A673 (cell line): Measurements from ENCODE around the gene PCSK6. TPM values are rescaled to one million over a fixed set of nuclear protein-coding genes. Genes with fewer than 3 reads are reported as not detected.

ENCODE experiments used
- BruUV-seq: library from RNA; stranded (reverse); fragments of 400-500 nt; replicated peaks from 2 replicates; lab custom pipeline; 2021; lab: Mats Ljungman, UMichigan
- CTCF ChIA-PET: fragments of 300-600 bp; sonication (Branson Sonifier 250); formaldehyde crosslinking; loops from one replicate; lab custom pipeline; 2022; ENCODE audit warnings: antibody characterized with exemption; lab: Charles Lee
- POLR2A ChIA-PET: fragments of 300-600 bp; sonication (Branson Sonifier 250); formaldehyde crosslinking; loops from one replicate; lab custom pipeline; 2022; ENCODE audit warnings: antibody characterized with exemption; ENCODE audit not compliant: low non-redundant PET; lab: Charles Lee
- DNase-seq: peaks from one replicate; pipeline ENCODE4 v3.0.0-alpha.2; 2015; ENCODE audit warnings: low spot score
- H3K27ac ChIP-seq: fragments of 200-600 bp; sonication (generic); 2 replicates; pipeline ENCODE4 v1.5.1; 2016; ENCODE audit warnings: mixed run types, low read depth, mild to moderate bottlenecking, mixed read lengths, antibody characterized with exemption, low read length; ENCODE audit not compliant: poor library complexity, severe bottlenecking
- H3K27me3 ChIP-seq: fragments of 200-600 bp; sonication (generic); replicated peaks from 2 replicates; pipeline ENCODE4 v1.6.1; 2017; ENCODE audit warnings: mixed run types, low read depth, mild to moderate bottlenecking, mixed read lengths, antibody characterized with exemption, low read length; ENCODE audit not compliant: insufficient read depth, poor library complexity
- H3K36me3 ChIP-seq: fragments of 200-600 bp; sonication (generic); 2 replicates; pipeline ENCODE4 v1.6.1; 2016; ENCODE audit warnings: mixed run types, mild to moderate bottlenecking, mixed read lengths, antibody characterized with exemption, low read length; ENCODE audit not compliant: insufficient read depth, poor library complexity, severe bottlenecking
- H3K4me1 ChIP-seq: fragments of 200-600 bp; sonication (generic); 2 replicates; pipeline ENCODE4 v1.6.1; 2017; ENCODE audit warnings: mixed run types, mild to moderate bottlenecking, mixed read lengths, antibody characterized with exemption, low read length; ENCODE audit not compliant: insufficient read depth, poor library complexity, severe bottlenecking
- H3K4me3 ChIP-seq: fragments of 200-600 bp; sonication (generic); 2 replicates; pipeline ENCODE4 v1.5.1; 2016; ENCODE audit warnings: low read depth, mixed run types, mild to moderate bottlenecking, mixed read lengths, low read length; ENCODE audit not compliant: poor library complexity, severe bottlenecking
- H3K9me3 ChIP-seq: fragments of 200-600 bp; sonication (generic); 2 replicates; pipeline ENCODE4 v1.6.1; 2016; ENCODE audit warnings: mixed run types, low read depth, mild to moderate bottlenecking, mixed read lengths, antibody characterized with exemption, low read length; ENCODE audit not compliant: poor library complexity, severe bottlenecking
- CTCF ChIP-seq: fragments of 300-800, 200-600 bp; sonication (generic); conservative IDR thresholded peaks from 2 replicates; pipeline ENCODE4 v1.5.1; 2017; ENCODE audit warnings: low read depth, mild to moderate bottlenecking, antibody characterized with exemption, low read length, moderate library complexity, mixed read lengths
- EZH2 ChIP-seq: fragments of 200-600 bp; sonication (generic); IDR thresholded peaks from 2 replicates; pipeline ENCODE4 v1.6.1; 2017; ENCODE audit warnings: borderline replicate concordance, low read depth, mild to moderate bottlenecking, mixed read lengths, antibody characterized with exemption, low read length; ENCODE audit not compliant: poor library complexity, severe bottlenecking
- intact Hi-C: fragments of 100-400 bp; cut with micrococcal nuclease; formaldehyde crosslinking; loops from one replicate; pipeline ENCODE4 v1.10.0; 2022; ENCODE audit not compliant: unreplicated experiment
- total RNA-seq: library from RNA; stranded (reverse); gene quantifications from 2 replicates; pipeline ENCODE4 v1.2.3, GENCODE V29; 2021

Gene PCSK6
- total RNA-seq, 1 experiment from 2014 or later: 2.6 TPM

- CTCF ChIA-PET: no interaction called here
- intact Hi-C loops: no loop called here
- no peak overlapping the region for H3K27ac ChIP-seq
Measured at GRCh38 chr15:101454365-101454764, 35.1 kb downstream of the PCSK6 start.

DNA sequence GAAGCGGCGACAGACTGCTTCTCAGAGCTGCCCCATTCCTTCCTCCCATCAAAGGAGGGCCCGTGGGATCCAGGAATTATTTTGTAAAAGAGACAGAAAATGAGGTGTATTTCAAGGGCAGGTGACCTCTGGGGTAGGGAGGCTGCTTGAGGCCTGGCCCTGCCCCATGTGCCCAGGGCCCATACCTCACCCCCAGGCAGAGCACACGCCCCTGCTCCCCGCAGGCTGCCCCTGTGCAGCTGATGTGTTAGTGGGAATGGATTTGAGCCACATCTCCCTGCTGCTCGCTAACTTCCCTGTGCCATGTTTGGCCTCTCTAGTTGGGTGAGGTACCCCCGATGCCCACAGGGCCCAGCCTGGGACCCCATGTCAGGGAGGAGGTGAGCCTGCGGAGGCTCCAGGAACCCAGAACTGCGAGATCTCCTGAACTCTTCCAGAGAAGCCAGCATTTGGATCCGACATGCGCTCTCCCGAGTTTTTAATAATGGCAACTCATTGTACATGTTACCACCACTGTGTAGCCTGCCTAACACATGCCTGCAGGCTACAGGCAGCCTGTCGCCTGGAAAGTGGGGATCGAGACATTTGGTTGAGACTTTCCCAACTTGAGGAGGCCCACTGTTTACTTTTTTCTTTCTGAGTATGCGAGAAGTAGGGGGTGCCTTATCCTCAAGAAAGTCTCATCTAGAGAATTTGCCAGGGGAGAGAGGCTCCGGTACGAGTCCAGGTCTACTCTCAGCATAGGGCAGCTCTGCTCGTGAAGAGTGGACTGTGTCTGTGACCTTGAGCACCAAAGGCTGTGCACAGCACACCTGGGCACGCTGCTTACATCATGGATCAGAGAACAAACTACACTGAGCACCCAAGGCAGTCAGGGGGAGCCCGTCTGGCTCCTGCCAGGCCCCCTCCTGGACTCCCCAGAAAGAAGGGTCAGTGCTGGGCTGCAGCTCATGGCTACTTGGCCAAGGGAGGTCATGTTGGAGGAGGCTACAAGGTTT, 36.1 kb downstream of the PCSK6 start:
- Histone ChIP-seq H3K4me3 (no peak overlapping the region), H3K27me3 (no peaks in the 10 kb centered on the region), H3K27ac (no peak overlapping the region), H3K36me3 (no peaks in the 10 kb centered on the region), H3K4me1 (no peaks in the 10 kb centered on the region), H3K9me3 (no peaks in the 10 kb centered on the region)
- TF ChIP-seq CTCF: no peak
- TF ChIP-seq EZH2: no peak
- no peak for DNase-seq
- ChIA-PET POLR2A (no interaction called here), CTCF (no interaction called here)
- BruUV-seq: no TSS peak
- intact Hi-C loops: no loop called here

More at GRCh38 chr15:101454365-101454764, 35.1 kb downstream of the PCSK6 start:
- Histone ChIP-seq H3K9me3 (no peaks in the 10 kb centered on the region), H3K36me3 (no peaks in the 10 kb centered on the region), H3K27me3 (no peaks in the 10 kb centered on the region), H3K4me1 (no peaks in the 10 kb centered on the region), H3K4me3 (no peak overlapping the region)
- POLR2A ChIA-PET: no interaction called here
- DNase-seq: no peak
- BruUV-seq: no TSS peak
- no peak for TF ChIP-seq EZH2
- no peak for TF ChIP-seq CTCF

DNA sequence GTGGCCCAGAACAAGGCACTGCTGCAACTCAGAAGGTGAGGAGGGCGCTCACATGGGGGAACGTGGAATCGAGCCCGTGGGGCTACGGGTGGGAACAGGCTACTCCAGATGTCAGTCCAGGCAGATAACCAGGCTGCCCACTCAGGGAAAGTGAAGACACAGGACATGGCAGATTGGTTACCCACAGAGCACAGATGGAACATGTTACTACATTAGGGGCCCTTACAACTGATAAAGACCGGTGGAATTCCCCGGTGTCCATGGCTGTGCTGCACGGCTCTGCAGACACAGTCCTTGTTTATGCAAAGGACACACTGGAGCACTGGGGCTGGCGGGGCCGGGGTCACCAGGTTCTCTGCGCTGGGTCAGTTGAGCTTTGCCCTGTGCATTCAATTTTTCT, 36.9 kb downstream of the PCSK6 start:
- no peak for DNase-seq
- H3K4me3 ChIP-seq: no peak overlapping the region
- H3K36me3 ChIP-seq: no peaks in the 10 kb centered on the region
- no peak for TF ChIP-seq CTCF
- no peak for TF ChIP-seq EZH2
- ChIA-PET POLR2A (no interaction called here), CTCF (no interaction called here)
- no peaks in the 10 kb centered on the region for H3K27me3 ChIP-seq
- BruUV-seq: no TSS peak
- intact Hi-C loops: no loop called here
- H3K27ac ChIP-seq: no peak overlapping the region
- H3K4me1 ChIP-seq: no peaks in the 10 kb centered on the region
- no peaks in the 10 kb centered on the region for H3K9me3 ChIP-seq
